ENCODE measurements around the gene AGBL2.
"Not testable (repeated sequence)": the region's sequence is repeated elsewhere in the genome, so short reads cannot be mapped to it uniquely, and the experiment has no call there.

The AGBL2 gene

GRCh38 chr11:47715082-47715669 lies at the start of gene AGBL2:
Gene AGBL2, minus strand, starts transcription at chr11:47715369. Its CDS starts 719 bp downstream, at chr11:47714650.
- peak; percentile 65 to 84 (median 66) for DNase-seq (ENCODE audit: low read depth in 3 of 3)

GRCh38 chr11:47759291-47759690 lies 44.1 kb upstream of the AGBL2 start:
- not testable (repeated sequence) for DNase-seq (ENCODE audit: low read depth in 3 of 3)

- no peak for DNase-seq (ENCODE audit: low read depth in 3 of 3)
Measured at GRCh38 chr11:47756208-47756607, 41.0 kb upstream of the AGBL2 start.

GRCh38 chr11:47750725-47751124 lies 35.6 kb upstream of the AGBL2 start:
- DNase-seq (ENCODE audit: low read depth in 3 of 3): no peak

- not testable (repeated sequence) for DNase-seq (ENCODE audit: low read depth in 3 of 3)
Measured at GRCh38 chr11:47742494-47742893, 27.3 kb upstream of the AGBL2 start.

- not testable (repeated sequence) for DNase-seq (ENCODE audit: low read depth in 3 of 3)
Measured at GRCh38 chr11:47737817-47738216, 22.6 kb upstream of the AGBL2 start.

- DNase-seq (ENCODE audit: low read depth in 3 of 3): no peak
Measured at GRCh38 chr11:47732271-47732670, 17.1 kb upstream of the AGBL2 start.

GRCh38 chr11:47731475-47731874 lies 16.3 kb upstream of the AGBL2 start:
- no peak for DNase-seq (ENCODE audit: low read depth in 3 of 3)

GRCh38 chr11:47726878-47727514 lies 11.8 kb upstream of the AGBL2 start:
- DNase-seq (ENCODE audit: low read depth in 3 of 3): no peak

- no peak for DNase-seq (ENCODE audit: low read depth in 3 of 3)
Measured at GRCh38 chr11:47726118-47726442, 10.9 kb upstream of the AGBL2 start.

- DNase-seq (ENCODE audit: low read depth in 3 of 3): no peak
Measured at GRCh38 chr11:47725442-47726117, 10.4 kb upstream of the AGBL2 start.

- no peak for DNase-seq (ENCODE audit: low read depth in 3 of 3)
Measured at GRCh38 chr11:47724041-47724729, 9.0 kb upstream of the AGBL2 start.

- DNase-seq (ENCODE audit: low read depth in 3 of 3): no peak
Measured at GRCh38 chr11:47723041-47723440, 7.9 kb upstream of the AGBL2 start.

- DNase-seq (ENCODE audit: low read depth in 3 of 3): no peak
Measured at GRCh38 chr11:47720651-47721050, 5.5 kb upstream of the AGBL2 start.

GRCh38 chr11:47716692-47717091 lies 1.5 kb upstream of the AGBL2 start:
- no peak for DNase-seq (ENCODE audit: low read depth in 3 of 3)

GRCh38 chr11:47714554-47715081 lies 551 bp downstream of the AGBL2 start:
- no peak for DNase-seq (ENCODE audit: low read depth in 3 of 3)

GRCh38 chr11:47711816-47712215 lies 3.4 kb downstream of the AGBL2 start:
- no peak for DNase-seq (ENCODE audit: low read depth in 3 of 3)

- no peak for DNase-seq (ENCODE audit: low read depth in 3 of 3)
Measured at GRCh38 chr11:47711225-47711624, 3.9 kb downstream of the AGBL2 start.

GRCh38 chr11:47707275-47707786 lies 7.8 kb downstream of the AGBL2 start:
- DNase-seq (ENCODE audit: low read depth in 3 of 3): not testable (repeated sequence)

- no peak for DNase-seq (ENCODE audit: low read depth in 3 of 3)
Measured at GRCh38 chr11:47705721-47706120, 9.4 kb downstream of the AGBL2 start.

GRCh38 chr11:47691979-47692378 lies 23.2 kb downstream of the AGBL2 start:
- DNase-seq (ENCODE audit: low read depth in 3 of 3): no peak

GRCh38 chr11:47689480-47689879 lies 25.7 kb downstream of the AGBL2 start:
- no peak for DNase-seq (ENCODE audit: low read depth in 3 of 3)

Data from stimulated activated CD4-positive, alpha-beta T cell treated with anti-CD3 and anti-CD28 coated beads, TNF-alpha, amount 100 ng/mL, for 24 hours (primary cell).